Activated effector memory CD4-positive, alpha-beta T cell treated with Interleukin-2 at 50 U/mL for 16 hours (primary cell): ENCODE results near the gene LCE3B.
"Not testable (repeated sequence)": the region's sequence is repeated elsewhere in the genome, so short reads cannot be mapped to it uniquely, and the experiment has no call there.

Source experiments
- DNase-seq: peaks from one replicate; pipeline ENCODE4 v3.0.0-alpha.2; 2020

The LCE3B gene

GRCh38 chr1:152613511-152613910 is at the start of gene LCE3B:
Gene LCE3B, plus strand, starts transcription at chr1:152613811. Its CDS starts 0 bp downstream, at chr1:152613811.
- no peak for DNase-seq

- no peak for DNase-seq
Observed at GRCh38 chr1:152565115-152565514, 48.5 kb upstream of the LCE3B start.

GRCh38 chr1:152565535-152566215 is 47.9 kb upstream of the LCE3B start:
- DNase-seq = no peak

- DNase-seq = no peak
Observed at GRCh38 chr1:152566681-152567080, 46.9 kb upstream of the LCE3B start, which contains the start of gene LCE3E. Gene LCE3E, minus strand, starts transcription at chr1:152566780. Its CDS starts 572 bp downstream, at chr1:152566208.

- DNase-seq = no peak
Observed at GRCh38 chr1:152577168-152577567, 36.4 kb upstream of the LCE3B start.

- not testable (repeated sequence) for DNase-seq
Observed at GRCh38 chr1:152579526-152579925, 34.1 kb upstream of the LCE3B start.

- DNase-seq = no peak
Observed at GRCh38 chr1:152580433-152580832, 33.2 kb upstream of the LCE3B start, which contains the start of gene LCE3D. Gene LCE3D, minus strand, starts transcription at chr1:152580516. Its CDS starts 580 bp downstream, at chr1:152579936.

- DNase-seq = no peak
Observed at GRCh38 chr1:152582647-152583046, 31.0 kb upstream of the LCE3B start.

GRCh38 chr1:152585586-152585985 is 28.0 kb upstream of the LCE3B start:
- no peak for DNase-seq

- no peak for DNase-seq
Observed at GRCh38 chr1:152596986-152597385, 16.6 kb upstream of the LCE3B start.

GRCh38 chr1:152599934-152600333 is 13.7 kb upstream of the LCE3B start, which contains the start of gene LCE3C:
Gene LCE3C, plus strand, starts transcription at chr1:152600234. Its CDS starts 498 bp downstream, at chr1:152600732.
- no peak for DNase-seq

GRCh38 chr1:152621993-152622392 is 8.4 kb downstream of the LCE3B start:
- no peak for DNase-seq

- no peak for DNase-seq
Observed at GRCh38 chr1:152622803-152623202, 9.2 kb downstream of the LCE3B start, which contains the start of gene LCE3A. Gene LCE3A, minus strand, starts transcription at chr1:152623103. Its CDS starts 0 bp downstream, at chr1:152623103.

GRCh38 chr1:152623203-152623844 is 9.7 kb downstream of the LCE3B start:
- no peak for DNase-seq

GRCh38 chr1:152626744-152627143 is 13.1 kb downstream of the LCE3B start:
- no peak for DNase-seq

- no peak for DNase-seq
Observed at GRCh38 chr1:152630596-152630995, 17.0 kb downstream of the LCE3B start.

GRCh38 chr1:152640351-152640750 is 26.7 kb downstream of the LCE3B start:
- DNase-seq = no peak

- no peak for DNase-seq
Observed at GRCh38 chr1:152643945-152644344, 30.3 kb downstream of the LCE3B start.

GRCh38 chr1:152645146-152645545 is 31.5 kb downstream of the LCE3B start:
- DNase-seq = no peak

GRCh38 chr1:152646656-152647055 is 33.0 kb downstream of the LCE3B start:
- no peak for DNase-seq

- peak; percentile 11 for DNase-seq
Observed at GRCh38 chr1:152654110-152654509, 40.5 kb downstream of the LCE3B start.

- no peak for DNase-seq
Observed at GRCh38 chr1:152656459-152656858, 42.8 kb downstream of the LCE3B start.

- DNase-seq = no peak
Observed at GRCh38 chr1:152657677-152658076, 44.1 kb downstream of the LCE3B start.

GRCh38 chr1:152658649-152659048 is 45.0 kb downstream of the LCE3B start:
- DNase-seq = no peak
